Hepatocyte (in vitro differentiated cells): ENCODE results near the gene ZNF764. TPM values are rescaled to one million over a fixed set of nuclear protein-coding genes. Genes with fewer than 3 reads are reported as not detected.

ENCODE experiments used
- DNase-seq: peaks from one replicate; pipeline ENCODE4 v3.0.0-alpha.2; 2016; ENCODE audit warnings: low spot score
- H2AFZ ChIP-seq: fragments of 200-600 bp; sonication (generic); 2 replicates; pipeline ENCODE4 v1.6.0; 2016; ENCODE audit warnings: antibody characterized with exemption, mild to moderate bottlenecking
- H3K27ac ChIP-seq: fragments of 200-600 bp; sonication (generic); 2 replicates; pipeline ENCODE4 v1.5.1; 2016; ENCODE audit warnings: mild to moderate bottlenecking
- H3K27me3 ChIP-seq: fragments of 200-600 bp; sonication (generic); 2 replicates; pipeline ENCODE4 v1.6.1; 2016
- H3K36me3 ChIP-seq: fragments of 200-600 bp; sonication (generic); replicated peaks from 2 replicates; pipeline ENCODE4 v1.5.1; 2016; ENCODE audit warnings: low read depth; ENCODE audit not compliant: insufficient read depth
- H3K4me1 ChIP-seq: fragments of 200-600 bp; sonication (generic); 2 replicates; pipeline ENCODE4 v1.5.1; 2016; ENCODE audit warnings: mild to moderate bottlenecking, moderate library complexity; ENCODE audit not compliant: insufficient read depth
- H3K4me2 ChIP-seq: fragments of 200-600 bp; sonication (generic); 2 replicates; pipeline ENCODE4 v1.6.0; 2016
- H3K4me3 ChIP-seq: fragments of 200-600 bp; sonication (generic); 2 replicates; pipeline ENCODE4 v1.5.1; 2016; ENCODE audit warnings: mild to moderate bottlenecking
- H3K79me2 ChIP-seq: fragments of 200-600 bp; sonication (generic); 2 replicates; pipeline ENCODE4 v1.6.0; 2017; ENCODE audit warnings: mild to moderate bottlenecking
- H3K9me2 ChIP-seq: fragments of 200-600 bp; sonication (generic); replicated peaks from 2 replicates; pipeline ENCODE4 v1.6.0; 2017; ENCODE audit warnings: mild to moderate bottlenecking; ENCODE audit not compliant: insufficient read depth
- H3K9me3 ChIP-seq: fragments of 200-600 bp; sonication (generic); 2 replicates; pipeline ENCODE4 v1.5.1; 2016; ENCODE audit warnings: low read depth, mild to moderate bottlenecking
- H4K20me1 ChIP-seq: fragments of 200-600 bp; sonication (generic); 2 replicates; pipeline ENCODE4 v1.6.0; 2016; ENCODE audit warnings: mild to moderate bottlenecking; ENCODE audit not compliant: insufficient read depth, poor library complexity, severe bottlenecking
- CTCF ChIP-seq: fragments of 200-600 bp; sonication (generic); IDR thresholded peaks from 2 replicates; pipeline ENCODE4 v1.5.1; 2016; ENCODE audit warnings: antibody characterized with exemption, mild to moderate bottlenecking; ENCODE audit not compliant: poor library complexity
- EZH2 ChIP-seq: fragments of 200-600 bp; sonication (generic); IDR thresholded peaks from 2 replicates; pipeline ENCODE4 v1.6.1; 2016; ENCODE audit warnings: antibody characterized with exemption, mild to moderate bottlenecking, borderline replicate concordance
- EZH2phosphoT487 ChIP-seq: fragments of 200-600 bp; sonication (generic); IDR thresholded peaks from one replicate; pipeline ENCODE4 v1.6.1; 2018; ENCODE audit warnings: antibody characterized with exemption, mild to moderate bottlenecking, low read depth, moderate library complexity; ENCODE audit not compliant: unreplicated experiment, severe bottlenecking
- WGBS: methylation state at CpG from one replicate; pipeline ENCODE4 v1.1.6; 2016; ENCODE audit warnings: low lambda C conversion rate; ENCODE audit errors: missing lambda C conversion rate; 5-methylcytosine and 5-hydroxymethylcytosine counted together
- polyA plus RNA-seq: library from polyadenylated mRNA; unstranded; fragments of >200 nt; fragmentation: Nextera tagmentation; extraction: Ambion mirVana; gene quantifications from 2 replicates; pipeline ENCODE4 v1.2.1, GENCODE V29; 2016
- total RNA-seq: library from RNA; depleted of rRNA; stranded (reverse); fragments of >200 nt; gene quantifications from 2 replicates; pipeline ENCODE4 v1.2.3, GENCODE V29; 2014

Gene ZNF764
- total and polyA plus RNA-seq, 2 experiments from 2014 or later, result 9.8 to 12.1 TPM

GRCh38 chr16:30521476-30521872 lies 36.7 kb downstream of the ZNF764 start:
- no peak for DNase-seq
- no peak overlapping the region for H3K4me2 ChIP-seq
- H4K20me1 ChIP-seq, result no peaks in the 10 kb centered on the region
- no peaks in the 10 kb centered on the region for H3K9me2 ChIP-seq
- H3K79me2 ChIP-seq, result peaks cover 4% of the 10 kb centered on the region
- no peak overlapping the region for H2AFZ ChIP-seq
- no peak for TF ChIP-seq CTCF
- TF ChIP-seq EZH2, result no peak
- no peak for TF ChIP-seq EZH2phosphoT487
- H3K4me3 ChIP-seq, result no peak overlapping the region
- peaks cover 5% of the 10 kb centered on the region for H3K4me1 ChIP-seq
- 93% methylated on average over 7 of the region's 7 CpGs for WGBS
- H3K36me3 ChIP-seq, result no peaks in the 10 kb centered on the region
- no peaks in the 10 kb centered on the region for H3K27me3 ChIP-seq
- no peaks in the 10 kb centered on the region for H3K9me3 ChIP-seq
- peak overlapping the region; percentile 89 for H3K27ac ChIP-seq

DNA sequence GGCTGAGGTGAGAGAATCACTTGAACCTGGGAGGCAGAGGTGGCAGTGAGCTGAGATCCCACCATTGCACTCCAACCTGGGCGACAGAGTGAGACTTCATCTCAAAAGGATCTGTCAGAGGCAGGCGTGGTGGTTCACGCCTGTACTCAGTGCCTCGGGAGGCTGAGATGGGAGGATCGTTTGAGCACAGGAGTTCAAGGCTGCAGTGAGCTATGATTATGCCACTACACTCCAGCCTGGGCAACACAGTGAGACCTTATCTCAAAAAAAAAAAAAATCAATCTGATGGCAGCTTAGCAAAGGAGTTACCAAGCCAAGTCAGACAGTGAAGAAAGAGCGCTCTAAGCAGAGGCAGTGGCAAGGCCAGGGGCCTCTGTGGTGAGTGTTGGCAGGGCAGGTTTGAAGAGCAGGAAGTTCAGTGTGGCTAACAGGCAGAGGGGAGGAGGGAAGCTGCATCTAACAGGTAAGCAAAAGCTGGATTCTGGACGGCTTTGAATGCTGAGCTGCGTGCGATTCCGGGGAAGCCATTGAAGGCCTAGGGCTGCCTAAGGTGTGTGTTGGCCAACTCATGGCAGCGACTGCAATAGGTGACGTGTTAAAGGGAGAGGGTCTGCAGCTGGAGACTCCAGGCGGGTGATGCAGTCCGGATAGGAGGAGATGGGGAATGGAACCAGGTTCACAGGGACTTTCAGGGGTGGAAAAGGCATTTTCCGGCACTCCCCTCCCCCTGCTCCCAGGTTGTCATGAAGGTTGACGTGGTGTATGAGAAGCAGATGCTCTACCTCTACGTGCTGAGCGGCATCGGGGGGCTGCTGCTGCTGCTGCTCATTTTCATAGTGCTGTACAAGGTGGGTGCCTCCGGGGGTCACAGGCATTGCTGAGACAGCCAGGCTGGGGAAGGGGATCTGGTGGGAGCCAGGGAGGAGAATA lies 38.8 kb downstream of the ZNF764 start:
- Histone ChIP-seq H3K36me3 (no peaks in the 10 kb centered on the region), H3K4me3 (no peak overlapping the region), H3K4me1 (peaks cover 5% of the 10 kb centered on the region), H3K27ac (no peak overlapping the region), H3K9me3 (no peaks in the 10 kb centered on the region), H3K4me2 (no peak overlapping the region), H2AFZ (no peak overlapping the region), H3K27me3 (no peaks in the 10 kb centered on the region), H3K9me2 (no peaks in the 10 kb centered on the region), H4K20me1 (no peaks in the 10 kb centered on the region), H3K79me2 (no peaks in the 10 kb centered on the region)
- no peak for DNase-seq
- 92% methylated on average over 20 of the region's 20 CpGs for WGBS
- TF ChIP-seq EZH2 (no peak), CTCF (no peak), EZH2phosphoT487 (no peak)

DNA sequence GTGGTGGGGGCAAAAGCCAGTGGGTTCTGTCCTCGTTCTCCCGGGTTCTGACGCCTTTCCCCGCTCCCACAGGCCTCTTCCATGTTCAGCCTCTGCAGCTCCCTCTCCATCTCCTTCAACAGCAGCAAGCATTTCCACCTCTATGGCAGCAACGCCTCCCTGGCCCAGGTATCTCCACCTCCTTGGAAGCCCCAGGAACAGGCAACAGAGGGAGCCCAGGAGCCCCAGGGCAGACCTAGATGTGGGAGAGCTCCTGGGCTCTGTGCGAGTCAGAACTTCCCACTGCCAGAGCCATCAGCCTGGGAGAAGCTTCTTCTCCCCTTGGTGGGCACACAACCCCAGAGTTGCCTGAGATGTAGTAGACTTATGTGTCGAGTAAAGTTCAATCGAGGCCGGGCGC lies 39.6 kb downstream of the ZNF764 start:
- H3K9me3 ChIP-seq, result no peaks in the 10 kb centered on the region
- H3K4me2 ChIP-seq, result no peak overlapping the region
- no peak for DNase-seq
- H3K9me2 ChIP-seq, result no peaks in the 10 kb centered on the region
- TF ChIP-seq EZH2, result no peak
- TF ChIP-seq CTCF, result no peak
- no peak for TF ChIP-seq EZH2phosphoT487
- peaks cover 5% of the 10 kb centered on the region for H3K4me1 ChIP-seq
- 83% methylated on average over 10 of the region's 10 CpGs for WGBS
- H2AFZ ChIP-seq, result no peak overlapping the region
- no peak overlapping the region for H3K27ac ChIP-seq
- no peaks in the 10 kb centered on the region for H3K79me2 ChIP-seq
- H3K4me3 ChIP-seq, result no peak overlapping the region
- H3K27me3 ChIP-seq, result no peaks in the 10 kb centered on the region
- H4K20me1 ChIP-seq, result no peaks in the 10 kb centered on the region
- no peaks in the 10 kb centered on the region for H3K36me3 ChIP-seq
